Colon (tissue), 2 donors: ENCODE results near the gene NFIX.

Source experiments
- FAIRE-seq: peaks from 2 replicates; lab custom pipeline; 2012; peaks lifted over from hg19 to GRCh38; lab: Jason Lieb, UNC
- donor health status: control.
- donor health status: control.

NFIX gene

DNA sequence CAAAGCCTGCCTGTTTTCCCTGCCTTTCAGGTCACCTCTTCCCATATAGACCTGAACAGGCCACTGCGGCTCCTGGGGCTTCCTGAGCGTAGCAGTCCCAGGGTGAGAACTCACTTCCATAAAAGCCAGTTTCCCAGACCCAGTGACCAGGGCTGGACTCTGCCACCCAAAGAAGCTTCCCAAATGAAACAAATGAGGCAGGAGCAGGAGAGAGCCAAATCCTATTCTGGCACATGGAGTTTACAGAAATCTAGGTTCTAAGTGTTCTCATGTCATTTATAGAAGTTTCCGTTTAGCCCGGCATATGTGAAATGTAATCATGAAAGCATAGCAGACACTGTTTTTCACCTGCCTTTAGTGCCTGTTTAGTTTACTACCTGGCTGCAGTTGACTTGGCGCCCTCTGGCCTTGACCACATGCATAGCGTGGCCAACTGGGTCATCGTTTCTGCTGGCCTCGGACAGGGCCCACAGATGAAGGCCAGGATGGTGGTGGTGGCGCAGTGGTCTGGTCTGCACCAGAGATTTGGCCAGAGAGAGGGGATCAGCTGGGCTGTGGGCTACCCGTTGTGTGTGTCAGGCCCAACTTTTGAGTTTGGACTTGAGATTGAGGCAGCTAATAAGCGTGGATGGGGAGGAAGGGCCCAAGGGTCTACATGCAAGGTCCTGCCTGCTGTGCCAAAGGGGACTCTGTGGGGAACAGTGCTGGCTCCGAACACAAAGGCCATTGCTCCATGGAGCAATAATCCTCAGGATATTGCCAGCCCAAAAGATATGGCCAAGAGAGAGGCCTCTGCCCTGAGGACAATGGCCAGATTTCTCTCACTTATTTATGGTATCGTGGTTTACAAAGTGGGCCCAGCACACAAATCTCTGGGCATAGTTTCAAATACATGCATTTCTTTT lies 43.3 kb downstream of the NFIX start:
- FAIRE-seq: no peak

DNA sequence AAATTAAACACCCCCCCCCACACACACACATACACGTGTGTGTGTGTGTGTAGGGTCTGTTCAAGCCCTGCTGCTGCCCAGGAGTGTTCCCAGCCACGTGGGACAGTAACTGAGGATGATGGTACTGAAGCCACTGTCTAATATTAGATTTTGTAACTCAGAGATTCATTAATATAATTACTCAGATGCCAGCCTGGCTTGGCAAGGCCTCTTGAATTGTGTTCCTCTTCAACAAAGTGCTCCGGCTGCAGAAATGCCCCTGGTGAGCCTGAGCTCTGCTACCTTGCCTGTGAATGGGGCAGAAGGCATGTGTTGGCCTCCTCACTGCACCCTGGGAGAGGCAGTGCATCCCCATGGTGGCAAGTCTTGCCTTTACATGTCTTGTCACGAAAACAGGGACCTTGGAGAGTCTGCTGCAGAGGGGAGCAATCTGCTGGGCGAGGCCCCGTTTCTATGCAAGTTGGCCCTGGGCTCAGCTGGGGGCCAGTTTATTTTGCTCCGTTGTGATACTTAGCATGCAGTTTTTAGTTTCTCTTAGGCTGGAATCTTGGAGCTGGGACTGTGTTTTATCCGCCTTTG lies 44.0 kb downstream of the NFIX start:
- FAIRE-seq: no peak

DNA sequence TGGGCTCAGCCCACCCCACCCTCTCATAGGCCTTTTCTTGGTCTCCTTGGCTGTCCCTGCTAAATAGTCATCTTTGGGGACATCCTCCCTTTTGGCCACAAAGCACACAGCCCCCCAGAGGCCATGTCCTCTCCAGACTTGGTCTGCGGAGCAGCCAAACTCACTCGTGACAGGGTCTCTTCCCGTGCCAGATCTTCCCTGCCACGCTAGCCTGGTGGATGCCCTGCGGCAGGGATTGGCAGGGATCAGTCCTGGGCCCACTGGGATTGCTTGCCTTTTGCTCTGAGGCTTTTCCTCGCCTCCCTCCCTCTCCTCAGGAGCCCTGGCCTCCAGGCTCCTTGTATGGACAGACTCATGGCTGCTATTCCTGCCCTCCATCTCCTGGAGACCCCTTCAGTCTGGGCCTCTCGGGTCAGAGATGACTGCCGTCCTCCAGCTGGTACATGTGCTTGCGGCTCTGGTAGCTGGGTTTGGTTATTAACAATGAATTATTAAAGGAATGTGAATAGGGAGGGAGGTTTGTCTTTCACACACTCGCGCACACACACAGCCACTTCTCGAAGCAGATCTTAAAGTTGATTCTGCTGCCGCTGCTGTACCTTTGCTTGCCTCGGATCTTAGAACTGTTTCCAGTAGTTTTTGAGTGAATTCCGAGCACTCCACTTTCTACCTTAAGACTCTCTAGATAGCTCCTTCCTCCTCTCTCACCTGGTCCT lies 45.1 kb downstream of the NFIX start:
- no peak for FAIRE-seq

- no peak for FAIRE-seq
These were observed 45.6 kb downstream of the NFIX start for GRCh38 chr19:13040948-13041292.

GRCh38 chr19:13042443-13043130 lies 47.3 kb downstream of the NFIX start:
- no peak for FAIRE-seq

GRCh38 chr19:13043285-13043684 lies 48.0 kb downstream of the NFIX start:
- no peak for FAIRE-seq

GRCh38 chr19:13044231-13044836 lies 49.1 kb downstream of the NFIX start:
- no peak for FAIRE-seq

DNA sequence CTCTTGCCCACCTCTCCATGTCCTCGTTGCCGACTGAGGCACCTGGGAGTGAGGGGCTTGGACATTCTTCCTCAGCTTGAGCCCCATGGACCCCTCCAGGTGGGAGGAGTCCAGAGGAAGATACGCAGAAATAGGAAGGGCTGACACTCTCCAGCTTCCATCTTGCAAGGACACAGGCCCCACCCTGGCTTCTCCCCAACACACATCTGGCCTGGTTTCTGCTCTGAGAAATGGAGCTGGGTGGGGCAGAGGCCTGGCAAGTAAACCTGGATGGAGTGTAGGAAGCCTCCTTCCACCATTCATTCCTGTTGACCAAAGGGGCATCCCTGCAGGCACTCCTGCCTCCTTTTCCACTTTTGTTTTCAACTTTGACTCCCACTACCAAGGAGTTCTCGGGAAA lies 50.5 kb downstream of the NFIX start:
- no peak for FAIRE-seq

DNA sequence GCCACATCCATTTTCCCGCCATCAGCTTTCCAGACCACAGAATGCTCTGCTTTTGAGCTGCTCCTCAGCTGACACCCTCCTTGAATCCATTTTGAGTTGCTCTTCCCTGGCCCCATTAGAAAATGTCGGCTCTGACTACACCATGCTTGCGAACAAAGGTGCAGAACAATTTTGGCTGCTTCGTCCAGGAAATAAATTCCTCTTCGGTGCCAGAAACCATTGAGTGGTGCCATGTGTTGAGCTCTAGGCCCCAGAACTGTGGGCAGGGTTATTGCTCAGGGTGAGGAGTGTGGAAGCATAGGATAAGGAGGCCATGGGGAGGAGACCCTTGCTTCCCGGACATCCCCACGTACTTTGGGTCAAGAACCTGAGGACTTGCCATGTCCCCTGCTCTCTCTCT lies 52.1 kb downstream of the NFIX start:
- no peak for FAIRE-seq

DNA sequence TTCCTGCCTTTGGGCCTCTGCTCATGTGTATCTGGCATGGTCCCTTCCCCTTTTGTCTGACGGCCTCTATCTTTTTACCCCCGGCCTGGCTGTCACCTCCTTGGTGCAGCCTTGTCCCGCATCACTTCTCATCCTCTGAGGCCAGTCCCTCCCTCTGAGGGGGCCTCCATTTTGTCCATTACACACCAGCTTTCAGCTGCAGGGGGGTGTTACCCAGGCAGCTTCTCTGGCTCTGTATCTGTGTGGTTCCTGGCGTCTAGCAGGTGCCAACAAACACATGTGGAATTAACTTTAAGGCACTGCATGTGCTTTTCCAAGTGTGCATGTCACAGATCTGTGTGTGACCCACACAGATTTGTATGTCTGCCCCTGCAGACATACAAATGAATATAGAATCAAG lies 55.0 kb downstream of the NFIX start:
- FAIRE-seq: no peak

GRCh38 chr19:13051557-13052165 lies 56.4 kb downstream of the NFIX start:
- no peak for FAIRE-seq

GRCh38 chr19:13052447-13053175 lies 57.3 kb downstream of the NFIX start:
- no peak for FAIRE-seq

- no peak for FAIRE-seq
These were observed 58.0 kb downstream of the NFIX start for GRCh38 chr19:13053238-13053637.

- FAIRE-seq: no peak
These were observed 58.7 kb downstream of the NFIX start for GRCh38 chr19:13053761-13054625.

DNA sequence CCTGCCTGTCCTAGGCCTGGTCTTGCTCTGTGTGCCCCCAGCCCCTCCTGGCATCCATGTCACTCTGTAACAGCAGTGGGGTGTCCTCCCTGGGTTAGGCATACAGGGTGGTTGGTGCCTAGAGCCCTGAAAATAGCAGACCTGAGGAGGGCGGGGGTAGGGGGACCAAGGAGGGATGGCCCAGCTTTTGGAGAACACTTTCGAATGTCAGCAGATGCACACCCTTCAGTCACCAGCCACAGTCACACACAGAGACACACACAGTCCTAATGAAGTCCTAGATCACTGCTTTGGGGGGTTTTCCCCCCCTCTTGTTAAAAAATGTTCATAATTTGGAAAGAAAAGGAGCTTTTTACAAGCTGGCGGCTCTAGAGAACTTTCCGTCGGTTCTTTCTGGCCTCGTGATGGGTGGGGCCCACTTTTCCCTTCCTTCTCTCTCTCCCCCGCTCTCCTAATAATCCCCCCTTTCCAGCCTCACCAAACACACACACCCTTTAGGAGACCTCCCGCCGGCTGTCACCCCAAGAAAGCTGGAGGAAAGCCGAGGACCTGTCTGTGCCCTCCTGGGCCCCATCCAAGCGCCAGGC lies 59.4 kb downstream of the NFIX start:
- no peak for FAIRE-seq

DNA sequence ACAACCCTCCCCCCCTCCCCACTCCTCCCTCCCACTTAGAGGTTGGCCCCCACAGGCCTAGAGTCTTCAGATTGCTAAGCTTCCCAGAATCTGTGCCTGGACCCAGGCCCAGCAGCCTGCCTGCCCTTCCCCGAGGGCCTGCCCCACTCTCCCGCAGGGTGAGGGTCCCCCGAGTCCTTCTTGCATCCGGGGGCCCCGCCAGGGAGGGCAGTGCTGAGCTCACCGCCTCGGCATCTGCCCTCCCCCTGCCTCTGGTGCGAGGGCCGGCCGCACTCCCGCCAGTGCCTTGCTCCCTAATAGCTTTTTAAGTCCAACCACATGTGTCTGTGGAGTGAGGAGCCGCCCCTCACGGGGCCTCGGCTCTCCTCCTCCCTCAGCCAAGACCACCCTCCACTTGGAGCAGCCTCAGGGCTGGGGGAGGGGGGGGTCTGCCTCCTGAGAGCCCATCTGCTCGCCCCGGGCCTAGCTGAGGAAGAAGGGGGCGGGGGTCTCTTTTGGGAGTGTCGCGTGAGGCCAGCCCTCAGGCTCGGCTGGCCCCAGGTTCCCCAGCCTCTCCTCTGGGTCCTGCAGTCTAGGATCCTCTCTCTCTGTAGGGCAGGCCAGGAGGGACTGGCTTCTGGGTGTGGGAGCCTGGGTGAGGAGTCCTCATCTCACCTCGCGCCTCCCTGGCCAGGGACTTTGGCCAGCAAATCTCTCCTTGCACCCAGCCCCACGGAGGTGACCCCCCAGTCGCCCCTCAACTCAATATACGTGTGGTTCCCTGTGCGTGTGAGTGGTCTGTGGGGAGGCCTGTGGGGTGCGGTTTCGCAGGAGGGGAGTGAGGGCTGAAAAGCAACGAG lies 60.2 kb downstream of the NFIX start:
- no peak for FAIRE-seq

- no peak for FAIRE-seq
These were observed 60.9 kb downstream of the NFIX start for GRCh38 chr19:13056052-13056660.

- no peak for FAIRE-seq
These were observed 61.9 kb downstream of the NFIX start for GRCh38 chr19:13057147-13057572.
